HepG2 (cell line): ENCODE results near the gene KRABD2.
A peak's percentile ranks its signal among the peaks of the same experiment; 100 is the strongest.

ENCODE experiments used
- DMAP1 ChIP-seq: IDR thresholded peaks from 2 replicates; pipeline ENCODE4 v1.6.1; 2016
- KDM3A ChIP-seq: IDR thresholded peaks from 2 replicates; pipeline ENCODE4 v1.6.1; 2018; ENCODE audit warnings: low read depth, missing compliant biosample characterization
- NFRKB ChIP-seq: fragments of 450-650 bp; IDR thresholded peaks from 2 replicates; pipeline ENCODE4 v1.6.1; 2017
- PCBP1 ChIP-seq: fragments of 200-400 bp; formaldehyde crosslinking; IDR thresholded peaks from 2 replicates; pipeline ENCODE4 v1.6.1; 2017; ENCODE audit warnings: mild to moderate bottlenecking, low read depth, low read length, borderline replicate concordance
- POGZ ChIP-seq: sonication (generic); formaldehyde crosslinking; IDR thresholded peaks from 2 replicates; pipeline ENCODE4 v1.4.0; 2020; ENCODE audit warnings: mild to moderate bottlenecking, missing genetic modification reagents
- REXO4 ChIP-seq: sonication (generic); formaldehyde crosslinking; IDR thresholded peaks from 2 replicates; pipeline ENCODE4 v1.8.0; 2022; ENCODE audit warnings: missing genetic modification reagents, mild to moderate bottlenecking, borderline replicate concordance
- RNF219 ChIP-seq: sonication (generic); formaldehyde crosslinking; IDR thresholded peaks from 2 replicates; pipeline ENCODE4 v1.5.0; 2020; ENCODE audit warnings: mild to moderate bottlenecking, missing genetic modification reagents
- THYN1 ChIP-seq: sonication (generic); formaldehyde crosslinking; IDR thresholded peaks from 2 replicates; pipeline ENCODE4 v1.8.1; 2023; ENCODE audit warnings: low read depth, mild to moderate bottlenecking, moderate library complexity, missing genetic modification reagents, borderline replicate concordance
- TIGD3 ChIP-seq: sonication (generic); formaldehyde crosslinking; IDR thresholded peaks from 2 replicates; pipeline ENCODE4 v1.5.1; 2020; ENCODE audit warnings: mild to moderate bottlenecking, missing genetic modification reagents, borderline replicate concordance
- XRCC5 ChIP-seq: fragments of 200-400 bp; formaldehyde crosslinking; optimal IDR thresholded peaks from 2 replicates; pipeline ENCODE3; 2017; ENCODE audit warnings: mild to moderate bottlenecking, low read length
- ZNF234 ChIP-seq: sonication (generic); formaldehyde crosslinking; conservative IDR thresholded peaks from 2 replicates; pipeline ENCODE4 v1.5.1; 2020; ENCODE audit warnings: mild to moderate bottlenecking, missing genetic modification reagents
- ZNF414 ChIP-seq: sonication (generic); formaldehyde crosslinking; IDR thresholded peaks from 2 replicates; pipeline ENCODE4 v1.5.0; 2020; ENCODE audit warnings: missing genetic modification reagents
- ZNF44 ChIP-seq: sonication (generic); formaldehyde crosslinking; IDR thresholded peaks from 2 replicates; pipeline ENCODE4 v1.5.1; 2020; ENCODE audit warnings: mild to moderate bottlenecking, missing genetic modification reagents
- ZNF572 ChIP-seq: sonication (generic); formaldehyde crosslinking; IDR thresholded peaks from 2 replicates; pipeline ENCODE4 v1.5.1; 2020; ENCODE audit warnings: mild to moderate bottlenecking, missing genetic modification reagents
- ZNF646 ChIP-seq: sonication (generic); formaldehyde crosslinking; IDR thresholded peaks from 2 replicates; pipeline ENCODE4 v1.9.0; 2021; ENCODE audit warnings: mild to moderate bottlenecking, missing genetic modification reagents
- ZNF704 ChIP-seq: sonication (generic); formaldehyde crosslinking; IDR thresholded peaks from 2 replicates; pipeline ENCODE4 v1.8.1; 2023; ENCODE audit warnings: mild to moderate bottlenecking, inconsistent platforms, moderate library complexity, missing genetic modification reagents, borderline replicate concordance
- ZNF75D ChIP-seq: sonication (generic); formaldehyde crosslinking; IDR thresholded peaks from 2 replicates; pipeline ENCODE4 v1.8.1; 2023; ENCODE audit warnings: missing genetic modification reagents, mild to moderate bottlenecking, borderline replicate concordance

The KRABD2 gene

GRCh38 chr17:8376271-8377067 lies at the start of gene KRABD2 (continued):
- TF ChIP-seq TIGD3 (CRISPR knock-in tag) (no peak), DMAP1 (peak; percentile 63; the same call in 1 of the 2 replicates), ZNF572 (CRISPR knock-in tag) (peak; percentile 74; the same call in 1 of the 2 replicates), REXO4 (CRISPR knock-in tag) (no peak), NFRKB (no peak), THYN1 (CRISPR knock-in tag) (no peak), ZNF414 (CRISPR knock-in tag) (peak; percentile 86), RNF219 (CRISPR knock-in tag) (0 out of 2 replicates have a peak, but pooled peaks have one; percentile 50), POGZ (CRISPR knock-in tag) (peak; percentile 58), PCBP1 (peak; percentile 60; the same call in 1 of the 2 replicates), ZNF646 (CRISPR knock-in tag) (no peak), ZNF44 (CRISPR knock-in tag) (peak; percentile 63; the same call in 1 of the 2 replicates), XRCC5 (peak; percentile 62), ZNF75D (CRISPR knock-in tag) (no peak), ZNF704 (CRISPR knock-in tag) (0 out of 2 replicates have a peak, but pooled peaks have one; percentile 41), ZNF234 (no peak), KDM3A (CRISPR knock-in tag) (peak; percentile 67; the same call in 1 of the 2 replicates)
